HG02973 (cell line): Measurements from ENCODE around the gene SIPA1.
"Not testable (repeated sequence)": the region's sequence is repeated elsewhere in the genome, so short reads cannot be mapped to it uniquely, and the experiment has no call there.

ENCODE experiments used
- ATAC-seq: cut with Tn5 transposase; IDR thresholded peaks from one replicate; pipeline ENCODE4 v1.9.1; 2021; ENCODE audit warnings: moderate library complexity; ENCODE audit not compliant: unreplicated experiment

Gene SIPA1

DNA sequence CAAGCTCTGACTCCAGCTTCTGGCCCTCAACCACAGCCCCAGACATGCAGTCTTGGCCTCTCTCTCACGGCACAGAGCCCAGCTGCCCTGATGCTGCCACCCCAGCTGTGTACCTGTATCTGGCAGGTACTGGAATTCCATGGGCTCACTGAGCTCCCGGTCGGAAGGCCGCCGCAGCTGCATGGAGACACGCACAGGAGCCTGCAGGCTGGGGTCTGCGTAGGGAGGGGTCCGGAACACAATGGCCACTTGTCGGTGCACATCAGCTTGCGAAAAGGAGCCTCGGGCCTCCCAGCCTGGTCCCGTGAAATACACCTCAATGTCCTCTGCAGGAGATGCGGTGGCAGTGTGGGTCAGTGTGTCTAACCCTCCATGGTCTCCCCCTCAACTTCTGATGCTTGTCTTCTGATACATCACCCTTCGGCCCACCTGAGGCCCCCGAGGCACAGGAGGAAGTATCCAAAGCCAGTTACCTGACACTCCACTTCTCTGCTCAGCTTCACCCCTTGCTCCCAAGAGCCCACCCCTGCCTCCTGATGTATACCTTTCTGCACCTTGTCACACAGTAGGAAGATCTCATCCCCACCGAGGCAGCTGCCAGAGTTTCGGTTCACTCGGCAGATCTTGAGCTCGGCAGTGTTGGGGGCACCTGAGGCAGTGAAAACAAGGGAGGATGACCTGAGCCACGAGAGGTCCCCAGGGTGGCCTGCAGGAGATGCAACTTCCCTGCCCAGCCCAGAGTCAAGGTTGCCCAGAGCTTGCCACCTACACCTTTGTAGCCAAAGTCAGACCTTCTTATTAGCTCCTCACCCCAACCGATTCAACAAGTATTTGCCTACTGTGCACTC lies 20.5 kb downstream of the SIPA1 start:
- ATAC-seq = no peak

DNA sequence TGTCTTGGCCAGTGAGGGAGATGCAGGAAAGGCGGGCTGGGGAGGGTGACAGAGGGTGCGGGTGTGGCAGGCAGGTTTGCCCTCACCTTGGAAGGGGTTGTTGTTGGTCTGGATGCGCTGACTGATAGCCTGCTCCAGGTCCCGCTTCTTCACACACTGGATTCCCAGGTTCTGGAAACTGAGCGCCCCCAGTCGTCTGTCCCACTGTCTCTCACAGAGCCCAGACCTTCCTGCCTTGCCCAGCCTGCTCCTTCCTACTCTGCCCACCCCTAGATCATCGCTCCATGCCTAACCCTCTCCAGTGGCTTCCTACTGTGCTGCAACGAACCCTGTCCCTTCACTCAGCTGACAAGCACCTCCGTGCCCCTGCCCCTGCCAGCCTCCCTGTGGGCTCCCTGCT lies 22.1 kb downstream of the SIPA1 start:
- ATAC-seq = no peak

DNA sequence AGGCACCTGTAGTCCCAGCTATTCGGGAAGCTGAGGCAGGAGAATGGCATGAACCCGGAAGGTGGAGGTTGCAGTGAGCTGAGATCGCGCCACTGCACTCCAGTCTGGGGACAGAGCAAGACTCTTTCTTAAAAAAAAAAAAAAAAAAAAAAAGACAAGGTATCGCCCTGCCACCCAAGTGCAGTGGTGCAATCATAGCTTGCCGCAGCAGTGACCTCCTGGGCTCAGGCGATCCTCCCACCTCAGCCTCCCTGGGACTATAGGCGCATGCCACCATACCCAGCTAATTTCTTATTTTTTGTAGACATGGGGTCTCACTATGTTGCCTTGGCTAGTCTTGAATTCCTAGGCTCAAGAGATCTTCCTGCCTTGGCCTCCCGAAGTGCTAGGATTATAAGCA lies 23.0 kb downstream of the SIPA1 start:
- ATAC-seq = not testable (repeated sequence)

DNA sequence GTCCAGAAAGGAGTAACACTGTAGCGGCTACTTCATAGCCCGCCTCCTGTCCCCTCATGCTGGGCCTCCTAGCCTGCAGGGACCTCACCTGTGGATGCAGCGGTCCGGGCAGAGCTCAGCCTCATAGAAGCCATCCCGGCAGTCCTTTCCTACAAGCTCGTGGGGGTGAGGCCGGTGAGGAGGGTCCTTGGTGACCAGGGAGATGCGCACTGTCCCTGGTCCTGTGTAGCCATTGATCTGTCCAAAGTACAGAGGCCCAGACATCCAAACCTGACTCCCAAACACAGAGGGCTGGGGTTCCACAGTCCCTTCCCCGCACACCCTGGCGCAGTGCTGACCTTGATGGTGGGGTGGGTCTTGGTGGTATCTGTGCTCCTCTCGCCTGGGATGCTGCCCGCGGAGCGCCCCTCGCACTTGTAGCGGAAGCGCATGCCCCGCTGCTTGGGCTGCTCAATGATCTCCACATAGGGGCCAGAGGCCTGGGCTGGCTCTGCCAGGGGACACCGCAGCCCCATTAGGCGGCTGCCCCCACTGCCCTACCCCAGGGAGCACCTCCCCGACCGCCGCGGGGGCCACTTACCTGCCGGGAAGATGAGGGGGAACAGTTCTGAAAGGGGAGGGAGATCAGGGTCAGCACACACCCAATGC lies 23.8 kb downstream of the SIPA1 start:
- no peak for ATAC-seq

DNA sequence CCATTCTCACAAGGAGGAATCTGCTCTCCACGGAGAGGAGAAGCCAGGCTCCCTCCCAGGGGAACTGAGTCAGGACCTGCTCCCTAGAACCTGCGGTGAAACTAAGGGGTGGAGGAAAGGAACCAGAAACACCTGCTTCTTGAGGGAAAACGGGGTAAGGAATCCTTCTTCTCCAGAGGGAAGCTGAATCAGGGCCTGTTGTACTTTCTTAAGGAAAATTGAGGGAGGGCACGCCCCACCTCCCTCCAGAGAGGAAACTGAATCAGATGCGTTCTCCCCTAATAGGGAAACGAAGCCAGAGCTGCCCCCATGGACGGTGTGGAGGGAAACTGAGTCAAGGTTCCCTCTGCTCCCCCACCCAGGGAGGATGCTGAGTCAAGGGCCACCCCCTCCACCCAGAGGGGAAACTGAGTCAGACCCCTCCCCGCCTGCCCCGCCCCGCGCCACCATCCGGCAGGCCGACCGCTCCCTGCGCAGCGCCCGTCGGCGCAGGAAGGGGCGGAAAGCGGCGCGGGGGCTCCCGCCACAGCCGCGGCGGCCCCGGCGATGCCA lies 24.4 kb downstream of the SIPA1 start:
- no peak for ATAC-seq

DNA sequence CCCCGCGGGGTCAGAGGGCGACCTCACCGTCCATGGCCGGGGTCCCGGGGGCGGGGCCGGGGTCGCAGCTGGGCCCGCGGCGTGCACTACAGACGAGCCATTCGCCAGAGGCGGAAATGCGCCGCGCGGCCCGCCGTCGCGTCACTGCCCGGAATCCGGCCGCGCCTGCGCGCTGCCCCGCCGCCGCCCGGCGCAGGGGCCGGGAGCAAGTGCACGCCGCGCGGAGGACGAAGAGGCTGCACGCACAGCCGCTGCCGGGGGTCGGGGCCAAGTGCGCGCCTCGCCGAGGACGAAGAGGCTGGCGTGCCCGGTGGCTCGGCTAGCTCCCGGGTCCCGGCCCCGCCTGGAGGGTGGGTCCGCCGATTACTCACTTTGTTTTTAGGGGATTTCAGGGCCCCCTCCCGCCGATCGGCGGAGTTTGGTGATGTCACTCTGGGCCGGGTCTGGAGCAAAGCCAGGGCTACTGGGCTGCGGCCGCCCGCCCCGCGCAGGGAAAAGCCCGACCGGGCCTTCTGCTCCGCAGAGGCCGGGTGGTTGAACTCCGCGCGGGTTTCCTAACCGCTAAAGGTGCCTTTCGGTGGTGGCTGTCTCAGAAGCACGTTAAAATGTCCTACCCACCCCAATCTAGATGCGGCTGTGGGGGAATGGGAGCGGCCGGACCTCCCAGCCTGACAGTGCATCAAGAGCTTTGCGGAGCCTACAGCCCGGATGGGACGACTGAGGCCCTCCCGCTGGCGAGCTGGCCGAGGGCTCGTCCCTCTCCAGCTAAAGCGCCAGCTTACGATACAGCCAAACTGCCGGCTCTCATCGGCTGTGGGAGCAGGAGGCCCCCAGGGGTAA lies 25.1 kb downstream of the SIPA1 start, which contains the start of gene RELA:
TSS of gene RELA (minus strand) at position 118 of the 840 bp plus-strand sequence. CDS start at position 34, 84 bp downstream.
- peak; percentile 61 for ATAC-seq

DNA sequence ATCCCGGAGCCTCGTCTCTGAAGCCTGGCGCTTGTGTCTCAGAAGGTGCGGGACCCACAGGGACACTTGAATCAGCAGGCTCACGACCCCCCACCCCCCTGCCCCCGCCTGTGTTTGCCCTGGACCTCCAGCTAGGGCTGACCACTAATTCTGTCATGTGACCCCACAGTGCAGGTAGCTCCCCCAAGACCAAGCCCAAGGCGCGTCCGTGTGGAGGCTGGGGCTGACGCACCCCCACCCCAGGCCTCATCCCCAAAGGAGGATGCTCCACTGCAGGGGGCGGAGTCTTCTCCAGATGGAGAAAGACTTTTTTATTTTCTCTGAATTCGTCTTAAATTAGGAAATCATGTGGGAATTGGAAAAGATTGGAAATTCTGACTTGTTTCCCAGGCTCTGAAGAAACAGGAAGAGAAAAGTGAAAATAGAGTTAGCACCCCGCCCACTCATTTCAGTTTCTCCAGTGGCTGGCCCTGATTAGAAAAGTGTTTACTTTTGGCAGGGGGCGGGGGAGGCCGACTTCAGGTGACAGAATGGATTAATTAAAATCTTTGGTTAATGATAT lies 25.8 kb downstream of the SIPA1 start:
- peak; percentile 5 for ATAC-seq

DNA sequence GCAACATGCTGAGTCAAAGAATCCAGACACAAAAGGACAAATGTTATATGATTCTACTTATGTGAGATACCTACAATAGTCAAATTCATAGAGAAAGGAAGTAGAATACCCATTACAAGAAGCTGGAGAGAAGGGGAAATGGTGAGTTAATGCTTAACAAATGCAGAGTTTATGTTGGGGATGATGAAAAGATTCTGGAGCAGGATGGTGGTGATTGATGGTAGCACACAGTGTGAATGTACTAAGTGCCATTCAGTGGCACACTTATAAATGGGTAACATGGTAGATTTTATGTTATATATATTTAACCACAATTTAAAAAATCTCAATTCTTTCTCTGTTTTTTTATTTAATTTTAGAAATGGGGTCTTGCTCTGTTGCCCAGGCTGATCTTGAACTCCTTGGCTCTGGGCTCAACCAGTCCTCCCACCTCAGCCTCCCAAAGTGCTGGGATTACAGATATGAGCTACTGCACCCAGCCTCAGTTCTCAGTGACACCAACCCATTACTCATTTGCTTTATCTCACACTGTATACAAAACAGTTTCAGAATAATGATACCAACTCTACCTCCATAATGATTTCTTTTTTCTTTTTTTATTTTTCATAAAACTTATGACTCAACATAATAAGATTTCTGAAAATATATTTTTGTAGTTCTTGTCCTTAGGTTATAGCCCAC lies 34.4 kb downstream of the SIPA1 start:
- no peak for ATAC-seq

DNA sequence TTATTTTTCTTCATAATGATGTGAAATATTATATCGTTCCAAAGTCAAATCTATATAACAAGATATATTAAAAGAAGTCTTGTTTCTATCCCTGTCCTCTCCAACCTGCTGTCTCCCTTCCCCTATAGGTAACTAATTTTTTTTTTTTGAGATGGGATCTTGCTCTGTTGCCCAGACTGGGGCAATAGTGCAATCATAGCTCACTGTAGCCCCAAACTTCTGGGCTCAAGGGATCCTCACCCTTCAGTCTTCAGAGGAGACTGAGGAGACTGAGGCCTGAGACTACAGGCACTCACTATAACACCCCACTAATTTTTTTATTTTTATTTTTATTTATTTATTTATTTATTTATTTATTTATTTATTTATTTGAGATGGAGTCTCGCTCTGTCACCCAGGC lies 35.1 kb downstream of the SIPA1 start:
- no peak for ATAC-seq

DNA sequence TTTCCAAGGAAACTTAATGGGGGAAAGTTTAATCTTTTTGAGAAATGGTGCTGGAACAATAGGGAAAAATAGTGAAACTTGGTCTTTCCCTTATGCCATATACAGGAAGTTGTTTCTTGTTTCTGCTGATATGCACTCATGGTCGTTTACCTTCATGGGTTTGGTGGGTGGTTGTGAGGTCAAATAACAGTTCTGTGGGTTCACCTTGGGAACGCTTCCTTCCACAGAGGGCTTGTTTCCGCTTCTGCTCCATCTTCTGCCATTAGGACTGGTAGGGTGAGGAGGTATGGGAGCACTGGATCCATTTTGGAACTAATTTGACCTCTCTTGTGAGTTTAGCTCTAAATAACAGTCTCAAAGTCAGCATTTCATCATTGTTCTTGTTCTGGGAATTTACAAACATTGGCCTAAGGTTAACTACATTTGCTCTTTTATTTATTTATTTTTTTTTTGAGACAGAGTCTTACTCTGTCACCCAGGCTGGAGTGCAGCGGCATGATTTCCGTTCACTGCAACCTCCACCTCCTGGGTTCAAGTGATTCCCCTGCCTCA lies 42.4 kb downstream of the SIPA1 start:
- ATAC-seq = no peak

DNA sequence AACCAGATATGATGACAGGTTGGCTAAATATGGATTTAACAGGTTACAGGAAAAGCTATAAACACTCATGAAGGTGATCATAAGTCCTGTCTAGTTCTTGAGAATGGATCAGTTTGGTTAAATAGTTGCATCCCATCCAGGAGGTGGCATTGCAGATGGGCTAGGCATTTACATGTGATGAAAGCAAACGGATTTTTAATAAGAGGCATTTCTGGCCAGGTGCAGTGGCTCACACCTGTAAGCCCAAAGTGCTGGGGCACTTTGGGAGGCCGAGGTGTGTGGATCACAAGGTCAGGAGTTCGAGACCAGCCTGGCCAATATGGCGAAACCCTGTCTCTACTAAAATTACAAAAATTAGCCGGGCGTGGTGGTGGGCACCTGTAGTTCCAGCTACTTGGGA lies 45.6 kb downstream of the SIPA1 start:
- ATAC-seq = not testable (repeated sequence)

DNA sequence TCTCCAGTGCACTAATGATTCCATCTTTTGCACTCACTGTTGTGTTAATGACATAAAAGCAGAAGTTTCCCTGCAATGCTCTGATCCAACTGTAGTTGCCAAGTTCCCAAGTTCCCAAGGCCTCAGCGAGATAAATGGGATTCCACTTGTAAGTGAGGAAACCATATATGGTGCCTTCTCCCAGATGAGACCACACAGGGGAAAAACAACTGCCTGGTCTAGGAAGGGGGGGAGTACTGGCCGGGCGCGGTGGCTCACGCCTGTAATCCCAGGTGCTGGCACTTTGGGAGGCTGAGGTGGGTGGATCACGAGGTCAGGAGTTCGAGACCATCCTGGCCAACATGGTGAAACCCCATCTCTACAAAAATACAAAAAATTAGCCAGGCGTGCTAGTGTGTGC lies 48.1 kb downstream of the SIPA1 start:
- ATAC-seq = no peak

DNA sequence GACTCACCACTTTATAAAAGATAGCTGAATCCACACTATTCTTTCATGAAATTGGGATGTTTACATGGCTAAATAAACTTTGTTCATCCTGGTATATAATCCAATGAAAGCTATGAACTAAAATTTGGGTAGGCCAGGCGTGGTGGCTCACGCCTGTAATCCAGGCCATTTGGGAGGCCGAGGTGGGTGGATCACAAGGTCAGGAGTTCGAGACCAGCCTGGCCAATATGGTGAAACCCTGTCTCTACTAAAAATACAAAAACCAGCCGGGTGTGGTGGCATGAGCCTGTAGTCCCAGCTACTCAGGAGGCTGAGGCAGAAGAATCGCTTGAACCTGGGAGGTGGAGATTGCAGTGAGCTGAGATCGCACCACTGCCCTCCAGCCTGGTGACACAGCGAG lies 53.9 kb downstream of the SIPA1 start:
- not testable (repeated sequence) for ATAC-seq

DNA sequence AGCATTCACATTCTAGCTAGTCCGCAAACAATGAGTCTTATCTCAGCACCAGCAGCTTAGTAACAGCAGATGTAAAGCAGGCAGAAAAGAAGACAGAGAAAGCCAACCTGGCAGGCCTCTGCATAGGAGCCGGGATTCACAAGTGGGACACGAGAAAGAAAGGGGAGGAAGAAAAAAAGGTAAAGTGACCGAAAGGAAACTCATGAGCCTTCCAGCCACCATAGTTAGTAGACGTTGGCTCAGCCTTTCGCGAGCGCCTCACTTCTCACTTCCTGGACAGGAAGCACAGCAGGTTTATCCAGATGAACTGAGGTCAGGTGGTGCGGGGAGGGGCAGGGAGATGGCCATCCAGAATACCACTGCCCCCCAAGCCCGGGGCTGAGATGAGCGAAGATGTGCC lies 54.5 kb downstream of the SIPA1 start:
- ATAC-seq = no peak

DNA sequence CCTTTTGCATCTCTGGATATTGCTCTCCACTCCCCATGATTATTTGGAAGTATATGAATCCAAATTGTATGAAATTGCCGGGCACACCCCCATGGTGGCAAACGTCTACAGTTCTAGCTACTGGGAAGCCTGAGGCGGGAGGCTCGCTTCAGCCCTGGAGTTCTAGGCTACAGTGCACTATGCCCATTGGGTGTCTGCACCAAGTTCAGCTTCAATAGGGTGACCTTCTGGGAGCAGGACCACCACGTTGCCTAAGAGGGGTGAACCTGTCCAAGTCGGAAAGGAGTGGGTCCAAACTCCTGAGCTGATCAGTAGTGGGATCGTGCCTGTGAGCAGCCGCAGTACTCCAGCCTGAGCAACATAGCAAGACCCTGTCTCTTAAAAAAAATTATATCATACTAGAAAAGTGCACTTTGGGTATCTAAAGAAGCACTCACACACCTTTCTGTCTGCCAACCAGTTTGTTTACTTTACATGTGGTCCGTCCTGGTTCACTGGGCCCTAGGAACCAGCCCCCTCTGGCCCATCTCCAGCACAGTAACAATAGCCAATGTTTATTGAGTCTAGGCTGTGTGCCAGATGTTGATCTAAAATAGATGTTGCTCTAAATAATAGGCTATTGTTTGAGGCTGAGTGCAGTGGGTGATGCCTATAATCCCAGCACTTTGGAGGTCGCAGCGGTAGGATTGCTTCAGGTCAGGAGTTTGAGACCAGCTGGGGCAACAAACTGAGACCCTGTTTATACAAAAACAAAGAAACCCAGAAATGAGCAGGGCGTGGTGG lies 57.7 kb downstream of the SIPA1 start:
- no peak for ATAC-seq

DNA sequence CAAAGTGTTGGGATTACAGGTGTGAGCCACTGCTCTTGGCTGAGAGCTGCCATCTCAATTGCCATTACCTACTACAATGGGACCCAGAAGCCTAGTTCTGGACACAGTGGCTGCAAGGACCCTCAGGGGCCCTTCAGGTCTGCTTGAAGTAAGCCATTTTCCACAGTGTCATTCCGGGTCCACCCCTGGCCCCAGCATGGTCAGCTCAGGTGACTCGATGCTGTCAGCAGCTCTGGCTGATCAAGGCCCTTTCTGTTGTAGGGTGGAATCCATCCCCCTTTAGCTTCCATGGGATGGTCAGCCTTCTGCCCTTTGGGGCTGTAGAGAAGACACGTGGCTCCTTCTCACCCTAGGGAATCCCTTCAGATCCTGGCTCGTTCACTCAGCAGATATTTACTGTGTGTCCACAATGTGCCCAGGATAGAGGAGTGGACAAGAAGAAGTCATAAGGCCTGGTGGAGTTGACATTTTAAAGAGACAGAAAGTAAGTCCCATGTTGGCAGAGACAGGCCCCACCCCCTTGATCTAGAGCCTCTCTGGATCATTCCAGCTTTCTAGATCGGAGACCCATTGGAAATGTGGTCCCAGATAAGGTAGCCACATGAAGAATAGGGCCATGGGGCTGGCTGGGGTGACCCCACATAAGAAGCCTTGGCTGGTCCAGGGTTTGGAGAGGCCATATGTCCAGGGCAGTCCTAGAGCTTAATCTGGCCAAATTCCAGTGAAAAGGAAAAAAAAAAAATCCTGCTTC lies 59.1 kb downstream of the SIPA1 start:
- no peak for ATAC-seq

DNA sequence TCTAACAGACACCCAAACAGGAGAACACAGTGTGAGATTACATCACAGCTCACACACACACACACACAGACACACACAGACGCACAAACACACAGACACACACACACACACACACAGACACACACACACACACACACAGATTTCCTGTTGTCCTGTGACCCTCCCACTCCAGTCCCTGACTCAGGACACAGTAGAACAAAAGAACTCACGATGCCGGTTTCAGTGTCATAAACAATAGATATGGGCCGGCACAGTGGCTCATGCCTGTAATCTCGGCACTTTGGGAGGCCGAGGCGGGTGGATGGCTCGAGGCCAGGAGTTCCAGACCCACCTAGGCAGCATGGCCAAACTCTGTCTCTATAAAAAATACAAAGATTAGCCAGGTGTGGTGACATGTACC lies 60.3 kb downstream of the SIPA1 start:
- ATAC-seq = no peak

DNA sequence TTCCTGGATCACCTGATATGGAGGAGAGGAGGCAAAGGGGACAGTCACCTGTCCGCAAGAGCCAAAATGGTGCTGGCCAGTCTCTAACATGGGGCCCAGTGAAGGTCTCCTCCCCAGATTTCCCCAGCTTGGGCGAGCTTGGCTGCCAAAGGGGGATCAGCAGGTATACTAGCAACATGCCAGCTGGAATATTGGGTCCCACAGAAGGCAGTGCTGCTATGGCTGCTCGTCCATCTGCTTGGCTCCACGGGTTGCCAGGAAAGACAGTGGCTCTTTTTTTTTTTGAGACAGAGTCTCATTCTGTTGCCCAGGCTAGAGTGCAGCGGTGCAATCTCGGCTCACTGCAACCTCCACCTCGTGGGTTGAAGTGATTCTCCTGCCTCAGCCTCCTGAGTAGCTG lies 61.4 kb downstream of the SIPA1 start:
- no peak for ATAC-seq

DNA sequence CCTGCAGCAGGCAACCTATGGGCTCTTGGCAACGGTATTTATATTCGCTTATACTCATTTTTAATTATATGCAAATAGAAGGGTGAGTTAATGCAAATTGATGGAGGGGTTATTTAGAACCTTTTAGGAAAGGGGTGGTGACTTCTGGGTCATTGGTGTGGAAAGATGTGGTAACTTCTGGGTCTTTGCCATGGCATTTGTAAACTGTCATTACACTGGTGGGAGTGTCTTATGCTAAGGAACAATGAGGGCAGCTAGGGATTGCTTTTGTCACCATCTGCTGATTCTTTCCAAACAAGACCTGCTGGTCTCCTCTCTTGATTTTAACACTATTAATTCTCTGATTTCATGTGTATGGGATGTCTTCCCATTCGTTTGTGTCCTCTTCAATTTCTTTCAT lies 62.5 kb downstream of the SIPA1 start:
- ATAC-seq = no peak
